Measurements from ENCODE around the gene ESCO1.
"Not testable (repeated sequence)": the region's sequence is repeated elsewhere in the genome, so short reads cannot be mapped to it uniquely, and the experiment has no call there.

The ESCO1 gene

GRCh38 chr18:21592361-21592760 is 8.1 kb downstream of the ESCO1 start:
- DNase-seq, result not testable (repeated sequence)

DNA sequence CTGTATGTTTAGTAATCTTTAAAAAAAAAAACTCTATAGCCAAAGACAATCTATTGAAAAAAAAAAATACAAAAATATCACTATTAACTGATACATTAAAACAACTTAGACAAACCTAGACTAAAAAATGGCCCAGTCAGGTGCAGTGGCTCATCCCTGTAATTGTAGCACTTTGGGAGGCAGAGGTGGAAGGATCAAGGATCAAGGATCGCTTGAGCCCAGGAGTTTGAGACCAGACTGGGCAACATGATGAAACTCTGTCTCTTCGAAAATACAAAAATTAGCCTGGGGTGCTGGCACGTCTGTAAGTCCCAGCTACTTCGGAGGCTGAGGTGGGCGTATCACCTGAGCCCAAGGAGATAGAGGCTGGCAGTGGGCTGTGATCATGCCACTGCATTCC is 16.1 kb downstream of the ESCO1 start:
- DNase-seq, result no peak

GRCh38 chr18:21575656-21576055 is 24.8 kb downstream of the ESCO1 start:
- no peak for DNase-seq

DNA sequence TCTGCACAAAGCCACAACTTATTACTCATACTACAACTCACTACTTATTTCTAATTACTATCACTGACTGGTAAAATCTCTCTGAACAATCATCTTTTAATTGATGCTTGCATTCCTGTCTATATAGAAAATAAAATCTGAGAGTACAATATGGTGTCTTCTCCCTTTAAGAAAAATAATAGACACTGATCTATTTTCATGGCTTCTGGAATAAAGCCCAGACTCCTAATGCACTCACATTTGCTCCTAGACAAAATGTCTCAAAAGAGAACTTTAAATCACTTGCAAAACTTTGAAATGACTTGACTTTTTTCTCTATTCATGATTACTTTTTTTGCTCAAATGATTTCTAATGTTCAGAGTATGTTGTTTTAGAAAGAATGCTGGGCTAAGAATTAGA is 28.7 kb downstream of the ESCO1 start:
- no peak for DNase-seq

GRCh38 chr18:21559195-21559594 is 41.3 kb downstream of the ESCO1 start:
- DNase-seq, result no peak

DNA sequence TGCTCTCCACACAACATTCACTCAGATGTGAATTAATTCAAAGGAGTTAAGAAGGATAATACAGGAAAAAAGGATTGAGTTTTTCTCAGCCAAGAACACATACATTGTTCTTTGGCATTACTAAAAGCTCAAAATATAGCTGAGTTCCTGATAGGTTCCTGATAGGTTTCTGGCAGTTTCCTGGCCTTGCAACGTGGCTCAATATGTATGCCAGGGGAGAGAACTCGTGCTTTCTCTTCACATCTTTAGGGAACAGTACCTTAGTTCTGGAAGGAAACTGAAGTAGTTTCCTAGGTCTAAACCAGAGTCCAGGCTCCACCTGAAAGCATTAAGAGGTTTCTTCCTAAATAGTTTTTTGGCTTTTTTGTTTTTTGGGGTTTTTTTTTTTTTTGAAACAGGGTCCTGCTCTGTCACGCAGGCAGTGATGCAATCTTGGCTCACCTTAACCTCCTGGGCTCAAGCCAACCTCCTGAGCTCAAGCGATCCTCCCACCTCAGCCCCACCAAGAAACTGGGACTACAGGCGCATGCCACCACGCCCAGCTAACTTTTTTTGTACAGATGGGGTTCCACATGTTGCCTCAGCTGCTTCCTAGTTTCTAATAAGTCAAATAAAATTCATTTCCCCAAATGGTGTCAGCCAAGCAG is 42.8 kb downstream of the ESCO1 start:
- DNase-seq, result no peak

DNA sequence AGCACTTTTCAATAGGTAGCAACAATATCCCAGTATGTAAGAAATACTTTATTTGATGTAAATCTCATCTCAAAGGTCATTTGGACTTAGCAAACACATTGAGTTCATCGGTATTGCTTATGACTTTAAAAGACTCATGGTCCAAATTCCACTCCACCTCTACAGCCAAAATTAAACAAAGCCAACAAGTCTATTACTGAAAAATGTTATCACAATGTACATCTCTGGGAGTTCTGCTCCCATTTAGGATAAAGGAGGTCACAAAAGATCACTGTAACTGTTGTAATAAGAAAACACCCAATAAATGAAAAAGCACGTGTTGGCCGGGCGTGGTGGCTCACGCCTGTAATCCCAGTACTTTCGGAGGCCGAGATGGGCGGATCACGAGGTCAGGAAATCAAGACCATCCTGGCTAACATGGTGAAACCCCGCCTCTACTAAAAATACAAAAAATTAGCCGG is 50.0 kb downstream of the ESCO1 start:
- no peak for DNase-seq

- no peak for DNase-seq
These were observed 51.9 kb downstream of the ESCO1 start for GRCh38 chr18:21548647-21549046.

DNA sequence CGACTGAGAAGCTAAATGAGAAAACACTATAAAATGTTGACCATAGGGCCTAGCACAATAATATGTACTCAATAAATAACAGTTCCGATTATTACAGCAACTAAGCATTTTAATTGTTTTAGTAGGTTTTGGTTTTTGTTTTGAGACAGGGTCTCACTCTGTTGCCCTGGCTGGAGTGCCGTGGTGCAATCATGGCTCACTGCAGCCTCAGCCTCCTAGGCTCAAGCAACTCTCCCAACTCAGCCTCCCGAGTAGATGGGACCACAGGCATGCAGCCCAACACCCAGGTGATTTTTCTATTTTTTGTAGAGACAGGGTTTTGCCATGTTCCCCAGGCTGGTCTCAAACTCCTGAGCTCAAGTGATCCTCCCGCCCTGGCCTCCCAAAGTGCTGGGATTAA is 54.1 kb downstream of the ESCO1 start:
- no peak for DNase-seq

DNA sequence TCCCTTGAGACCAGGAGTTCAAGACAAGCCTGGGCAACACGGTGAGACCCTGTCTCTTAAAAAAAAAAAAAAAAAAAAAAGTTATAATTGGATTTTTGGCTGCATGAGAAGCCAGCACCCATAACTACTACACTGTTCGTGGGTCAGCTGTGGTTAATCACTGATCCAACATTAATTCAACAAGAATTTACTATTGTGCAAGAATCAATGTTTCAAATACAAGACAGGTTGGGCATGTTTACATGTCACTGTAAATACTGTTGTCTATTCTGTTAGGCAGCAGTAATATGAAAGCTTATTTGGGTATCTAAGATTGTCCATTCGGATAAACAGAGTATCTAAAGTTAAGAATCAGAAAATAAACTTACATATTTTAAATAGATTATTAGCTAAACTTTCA is 62.3 kb downstream of the ESCO1 start:
- DNase-seq, result no peak

DNA sequence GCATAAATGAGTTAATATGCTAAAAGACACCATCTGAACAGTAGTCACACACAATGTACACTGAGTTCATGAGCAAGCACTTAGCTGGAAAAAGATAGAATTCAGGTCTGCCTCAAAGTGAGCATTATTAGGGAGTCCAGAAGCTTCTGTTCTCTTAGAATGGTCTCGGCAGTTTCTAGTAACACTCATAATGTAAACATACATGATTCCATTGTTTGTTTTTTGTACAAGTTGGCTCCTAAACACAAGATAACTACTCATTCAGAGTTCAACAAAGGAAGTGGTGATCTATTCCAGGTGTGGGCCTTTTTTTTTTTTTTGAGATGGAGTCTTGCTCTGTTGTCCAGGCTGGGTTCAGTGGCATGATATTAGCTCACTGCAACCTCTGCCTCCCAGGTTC is 66.2 kb downstream of the ESCO1 start:
- DNase-seq, result no peak

GRCh38 chr18:21526463-21526862 is 74.0 kb downstream of the ESCO1 start:
- DNase-seq, result no peak

GRCh38 chr18:21525916-21526315 is 74.6 kb downstream of the ESCO1 start:
- no peak for DNase-seq

- no peak for DNase-seq
These were observed 78.0 kb downstream of the ESCO1 start for GRCh38 chr18:21522530-21522929.

DNA sequence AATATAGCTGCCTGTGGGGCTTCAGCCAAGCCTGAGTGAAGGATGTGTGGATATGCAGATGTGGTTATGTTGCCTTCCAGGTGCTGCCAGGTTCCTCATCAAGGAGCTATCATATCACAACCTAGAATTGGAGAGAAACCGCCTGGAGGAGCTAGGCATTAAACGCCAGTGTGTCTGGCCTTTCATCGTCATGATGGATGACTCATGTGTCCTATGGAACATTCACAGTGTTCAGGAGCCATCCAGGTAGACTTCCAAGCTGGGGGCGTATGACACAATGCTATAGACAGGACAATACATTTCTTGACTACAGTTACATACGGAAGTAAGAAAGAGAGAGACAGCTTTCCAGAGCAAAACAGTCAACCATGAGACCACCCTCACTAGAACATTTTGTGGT is 86.8 kb downstream of the ESCO1 start:
- DNase-seq, result no peak

DNA sequence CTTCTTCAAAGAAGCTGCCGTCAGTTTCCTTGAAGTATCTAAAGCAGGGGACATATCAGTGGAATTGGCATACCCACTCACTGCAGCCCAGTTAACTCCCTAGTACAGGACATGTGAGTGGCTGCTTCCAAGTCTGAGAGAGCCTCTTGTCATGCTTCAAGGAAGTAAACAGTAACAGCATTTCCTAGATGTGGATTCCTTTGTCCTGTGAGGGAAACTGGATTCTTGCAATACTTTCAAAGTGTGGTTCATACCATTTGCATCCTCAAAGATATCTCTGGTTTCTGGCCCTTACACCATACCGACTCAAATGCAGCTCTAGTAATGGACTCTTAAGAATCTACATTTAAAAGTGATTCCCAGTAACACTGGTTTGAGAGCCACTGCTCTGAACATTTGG is 87.2 kb downstream of the ESCO1 start:
- DNase-seq, result no peak

- DNase-seq, result no peak
These were observed 91.4 kb downstream of the ESCO1 start for GRCh38 chr18:21509062-21509461.

DNA sequence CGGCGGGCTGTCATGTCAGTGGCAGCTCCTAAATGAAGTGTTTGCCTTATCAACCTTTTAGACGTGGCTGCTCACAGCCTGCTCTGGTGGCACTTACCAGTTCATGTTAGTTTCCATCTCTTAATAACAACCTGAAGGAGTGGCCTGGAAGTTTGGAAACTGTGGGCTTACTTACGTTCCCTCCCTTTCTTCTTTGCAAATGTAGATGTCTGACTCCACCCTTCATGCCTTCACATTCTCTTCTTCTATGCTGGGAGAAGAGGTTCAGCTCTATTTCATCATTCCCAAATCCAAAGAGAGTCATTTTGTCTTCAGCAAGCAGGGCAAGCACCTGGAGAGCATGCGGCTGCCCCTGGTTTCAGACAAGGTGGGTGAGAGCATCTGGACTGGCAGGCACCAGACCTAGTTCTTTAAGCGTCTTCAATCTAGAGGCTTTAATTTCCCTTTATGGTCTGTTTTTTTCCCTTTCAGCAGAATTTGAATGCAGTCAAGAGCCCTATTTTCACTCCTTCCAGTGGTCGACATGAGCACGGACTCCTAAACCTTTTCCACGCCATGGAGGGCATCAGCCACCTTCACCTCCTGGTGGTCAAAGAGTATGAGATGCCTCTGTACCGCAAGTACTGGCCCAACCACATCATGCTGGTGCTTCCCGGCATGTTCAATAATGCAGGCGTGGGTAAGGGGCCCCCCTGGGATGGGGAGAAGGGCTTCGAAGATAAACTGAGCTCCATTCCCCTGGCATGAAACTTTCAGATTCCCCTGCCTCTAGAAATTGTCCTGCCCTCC is 92.4 kb downstream of the ESCO1 start:
- no peak for DNase-seq

GRCh38 chr18:21502661-21503060 is 97.8 kb downstream of the ESCO1 start:
- DNase-seq, result no peak

- no peak for DNase-seq
These were observed 100.5 kb downstream of the ESCO1 start for GRCh38 chr18:21499997-21500396.

- DNase-seq, result no peak
These were observed 104.1 kb downstream of the ESCO1 start for GRCh38 chr18:21496277-21496835.

GRCh38 chr18:21490748-21491147 is 109.8 kb downstream of the ESCO1 start:
- no peak for DNase-seq

- no peak for DNase-seq
These were observed 110.5 kb downstream of the ESCO1 start for GRCh38 chr18:21489919-21490495.
